CD4-positive, alpha-beta memory T cell (primary cell): ENCODE measurements around the gene HDGFL2. TPM values are rescaled to one million over a fixed set of nuclear protein-coding genes. Genes with fewer than 3 reads are reported as not detected.

Experiments
- CTCF ChIA-PET: fragments of 350-600 bp; sonication (Branson Sonifier 250); formaldehyde crosslinking; loops from one replicate; lab custom pipeline; 2021; ENCODE audit warnings: inconsistent platforms; ENCODE audit not compliant: partially characterized antibody; lab: Charles Lee
- POLR2A ChIA-PET: fragments of 350-600 bp; sonication (Branson Sonifier 250); formaldehyde crosslinking; loops from one replicate; lab custom pipeline; 2021; ENCODE audit not compliant: partially characterized antibody; lab: Charles Lee
- DNase-seq, 5 donors: peaks; one replicate each; pipeline versions ENCODE4 v3.0.0 to v3.0.0-alpha.2; 2020 to 2022; ENCODE audit warnings: mixed read lengths in 1 of 5
- H3K27ac ChIP-seq: one replicate; pipeline ENCODE4 v1.7.0; 2013; ENCODE audit warnings: low read depth, low read length
- H3K27me3 ChIP-seq: 2 replicates; pipeline ENCODE4 v1.7.0; 2013; ENCODE audit warnings: mild to moderate bottlenecking, low read length, moderate library complexity; ENCODE audit not compliant: insufficient read depth
- H3K36me3 ChIP-seq: 2 replicates; pipeline ENCODE4 v1.7.0; 2013; ENCODE audit warnings: mild to moderate bottlenecking, low read length, moderate library complexity; ENCODE audit not compliant: insufficient read depth
- H3K4me1 ChIP-seq: 2 replicates; pipeline ENCODE4 v1.7.0; 2013; ENCODE audit warnings: mild to moderate bottlenecking, low read length, moderate library complexity; ENCODE audit not compliant: insufficient read depth
- H3K4me3 ChIP-seq, 2 donors: one replicate each; pipeline ENCODE4 v1.7.0; 2013; ENCODE audit warnings: low read length in 2 of 2, mild to moderate bottlenecking in 1 of 2
- H3K9me3 ChIP-seq, 2 donors: one replicate each; pipeline ENCODE4 v1.7.0; 2013; ENCODE audit warnings: low read length in 2 of 2, control low read depth in 1 of 2; ENCODE audit not compliant: control insufficient read depth in 1 of 2
- H3K27ac Mint-ChIP-seq, 7 donors: one replicate each; pipeline ENCODE4 v1.8.0; 2020 to 2021; ENCODE audit warnings: mixed read lengths in 7 of 7, mild to moderate bottlenecking in 6 of 7, inconsistent platforms in 3 of 7, moderate library complexity in 3 of 7
- H3K27me3 Mint-ChIP-seq, 2 donors: one replicate each; pipeline ENCODE4 v1.8.0; 2020 to 2021; ENCODE audit warnings: mixed read lengths in 2 of 2
- H3K36me3 Mint-ChIP-seq, 2 donors: one replicate each; pipeline ENCODE4 v1.8.0; 2020 to 2021; ENCODE audit warnings: mixed read lengths in 2 of 2, inconsistent platforms in 1 of 2, mild to moderate bottlenecking in 1 of 2
- H3K4me1 Mint-ChIP-seq, 4 donors: one replicate each; pipeline ENCODE4 v1.8.0; 2020 to 2021; ENCODE audit warnings: mixed read lengths in 4 of 4, mild to moderate bottlenecking in 1 of 4
- H3K4me3 Mint-ChIP-seq, 8 donors: one replicate each; pipeline ENCODE4 v1.8.0; 2020 to 2021; ENCODE audit warnings: mixed read lengths in 8 of 8, mild to moderate bottlenecking in 7 of 8, moderate library complexity in 6 of 8, inconsistent platforms in 3 of 8
- H3K9me3 Mint-ChIP-seq, 8 donors: one replicate each; pipeline ENCODE4 v1.8.0; 2020 to 2021; ENCODE audit warnings: mixed read lengths in 8 of 8, mild to moderate bottlenecking in 5 of 8, inconsistent platforms in 3 of 8, moderate library complexity in 1 of 8
- intact Hi-C: fragments of 100-400 bp; cut with micrococcal nuclease; formaldehyde crosslinking; loops from one replicate; pipeline ENCODE4 v1.15.1; 2023
- polyA plus RNA-seq, 2 donors: library from polyadenylated mRNA; unstranded; fragments of 300-500 nt; fragmentation: Illumina TruSeq; gene quantifications; one replicate each; pipeline ENCODE4 v1.2.3, GENCODE V29; 2021
- total RNA-seq, 2 experiments: library from RNA; stranded (reverse); gene quantifications; one replicate each; pipeline ENCODE4 v1.2.3, GENCODE V29; 2021

HDGFL2 gene
- total and polyA plus RNA-seq, 4 experiments from 2014 or later: 3.5 to 39.7 (median 31.3) TPM

DNA sequence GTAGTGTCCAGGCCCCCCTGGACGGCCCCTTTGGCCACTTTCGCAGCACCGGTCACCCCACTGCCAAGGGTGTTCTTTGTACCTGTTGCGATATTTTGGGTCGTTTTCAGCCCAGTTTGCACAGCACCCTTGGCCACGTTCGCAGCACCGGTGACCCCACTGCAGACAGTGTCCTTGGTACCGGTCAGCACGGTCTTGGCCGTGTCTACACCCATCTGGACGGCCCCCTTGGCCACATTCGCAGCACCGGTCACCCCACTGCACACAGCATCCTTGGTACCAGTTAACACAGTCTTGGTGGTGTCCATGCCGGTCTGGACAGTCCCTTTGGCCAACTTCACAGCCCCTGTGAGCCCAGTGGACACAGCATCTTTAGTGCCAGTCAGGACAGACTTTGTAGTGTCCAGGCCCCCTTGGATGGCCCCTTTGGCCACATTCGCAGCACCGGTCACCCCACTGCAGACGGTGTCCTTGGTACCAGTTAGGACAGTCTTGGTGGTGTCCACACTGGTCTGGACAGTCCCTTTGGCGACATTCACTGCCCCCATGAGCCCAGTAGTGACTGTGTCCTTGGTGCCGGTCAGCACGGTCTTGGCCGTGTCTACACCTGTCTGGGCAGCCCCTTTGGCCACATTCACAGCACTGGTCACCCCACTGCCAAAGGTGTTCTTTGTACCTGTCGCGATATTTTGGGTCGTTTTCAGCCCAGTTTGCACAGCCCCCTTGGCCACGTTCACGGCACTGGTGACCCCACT is 39.4 kb downstream of the HDGFL2 start:
- no peak overlapping the region for H3K4me3 Mint-ChIP-seq
- POLR2A ChIA-PET: no interaction called here
- H3K9me3 Mint-ChIP-seq: peaks cover 0 to 2% (median 0%) of the 10 kb centered on the region in 8 donors
- no peaks in the 10 kb centered on the region for H3K36me3 Mint-ChIP-seq
- CTCF ChIA-PET: no interaction called here
- intact Hi-C loops: no loop called here
- Histone ChIP-seq H3K9me3 (no peaks in the 10 kb centered on the region), H3K4me1 (no peaks in the 10 kb centered on the region), H3K27me3 (no peaks in the 10 kb centered on the region), H3K36me3 (no peaks in the 10 kb centered on the region), H3K4me3 (no peak overlapping the region), H3K27ac (no peak overlapping the region)
- no peaks in the 10 kb centered on the region for H3K27me3 Mint-ChIP-seq
- DNase-seq: no peak
- H3K27ac Mint-ChIP-seq: no peak overlapping the region
- H3K4me1 Mint-ChIP-seq: no peaks in the 10 kb centered on the region

DNA sequence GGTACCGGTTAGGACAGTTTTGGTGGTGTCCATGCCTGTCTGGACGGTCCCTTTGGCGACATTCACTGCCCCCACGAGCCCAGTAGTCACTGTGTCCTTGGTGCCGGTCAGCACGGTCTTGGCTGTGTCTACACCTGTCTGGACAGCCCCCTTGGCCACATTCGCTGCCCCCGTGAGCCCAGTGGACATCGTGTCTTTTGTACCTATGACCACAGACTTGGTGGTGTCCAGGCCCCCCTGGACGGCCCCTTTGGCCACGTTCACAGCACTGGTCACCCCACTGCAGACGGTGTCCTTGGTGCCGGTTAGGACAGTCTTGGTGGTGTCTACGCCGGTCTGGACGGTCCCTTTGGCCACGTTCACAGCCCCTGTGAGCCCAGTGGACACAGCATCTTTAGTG is 40.0 kb downstream of the HDGFL2 start:
- DNase-seq: no peak
- no peaks in the 10 kb centered on the region for H3K9me3 ChIP-seq
- intact Hi-C loops: no loop called here
- Mint-ChIP-seq H3K4me3 (no peak overlapping the region), H3K9me3 (peaks cover 0 to 2% (median 0%) of the 10 kb centered on the region in 8 donors), H3K36me3 (no peaks in the 10 kb centered on the region), H3K4me1 (no peaks in the 10 kb centered on the region), H3K27me3 (no peaks in the 10 kb centered on the region), H3K27ac (no peak overlapping the region)
- no peaks in the 10 kb centered on the region for H3K4me1 ChIP-seq
- no peak overlapping the region for H3K27ac ChIP-seq
- no peaks in the 10 kb centered on the region for H3K36me3 ChIP-seq
- H3K27me3 ChIP-seq: no peaks in the 10 kb centered on the region
- H3K4me3 ChIP-seq: no peak overlapping the region
- CTCF ChIA-PET: no interaction called here
- POLR2A ChIA-PET: no interaction called here

GRCh38 chr19:4513248-4513647 is 41.2 kb downstream of the HDGFL2 start:
- Mint-ChIP-seq H3K4me1 (no peaks in the 10 kb centered on the region), H3K27me3 (no peaks in the 10 kb centered on the region), H3K9me3 (no peaks in the 10 kb centered on the region), H3K27ac (no peak overlapping the region), H3K36me3 (no peaks in the 10 kb centered on the region), H3K4me3 (no peak overlapping the region)
- intact Hi-C loops: no loop called here
- no peak overlapping the region for H3K27ac ChIP-seq
- H3K4me1 ChIP-seq: no peaks in the 10 kb centered on the region
- ChIA-PET POLR2A (no interaction called here), CTCF (interaction anchor here (1.0 kb wide), 1 partner anchor 12 kb away, joined by 3 read pairs; no protein-coding TSS in a partner anchor)
- no peak for DNase-seq
- no peaks in the 10 kb centered on the region for H3K36me3 ChIP-seq
- H3K4me3 ChIP-seq: no peak overlapping the region
- H3K9me3 ChIP-seq: no peaks in the 10 kb centered on the region
- no peaks in the 10 kb centered on the region for H3K27me3 ChIP-seq

- Mint-ChIP-seq H3K4me1 (no peaks in the 10 kb centered on the region), H3K36me3 (no peaks in the 10 kb centered on the region), H3K9me3 (no peaks in the 10 kb centered on the region), H3K27me3 (peaks cover 0 to 4% of the 10 kb centered on the region in 2 donors), H3K4me3 (no peak overlapping the region), H3K27ac (no peak overlapping the region)
- DNase-seq: no peak
- Histone ChIP-seq H3K9me3 (no peaks in the 10 kb centered on the region), H3K27ac (no peak overlapping the region), H3K4me1 (no peaks in the 10 kb centered on the region), H3K36me3 (no peaks in the 10 kb centered on the region), H3K27me3 (no peaks in the 10 kb centered on the region), H3K4me3 (no peak overlapping the region)
- intact Hi-C loops: no loop called here
- ChIA-PET CTCF (no interaction called here), POLR2A (no interaction called here)
These were observed 43.6 kb downstream of the HDGFL2 start for GRCh38 chr19:4515732-4516131.

GRCh38 chr19:4516199-4516938 is 44.3 kb downstream of the HDGFL2 start:
- DNase-seq: no peak
- H3K27me3 ChIP-seq: no peaks in the 10 kb centered on the region
- no peak overlapping the region for H3K4me3 ChIP-seq
- Mint-ChIP-seq H3K4me1 (no peaks in the 10 kb centered on the region), H3K27me3 (peaks cover 4 to 6% of the 10 kb centered on the region in 2 donors), H3K4me3 (no peak overlapping the region), H3K36me3 (no peaks in the 10 kb centered on the region), H3K9me3 (no peaks in the 10 kb centered on the region), H3K27ac (no peak overlapping the region)
- intact Hi-C loops: no loop called here
- H3K36me3 ChIP-seq: no peaks in the 10 kb centered on the region
- CTCF ChIA-PET: interaction anchor here (0.6 kb wide), 1 partner anchor 1268 kb away, joined by 3 read pairs; no protein-coding TSS in a partner anchor
- no peak overlapping the region for H3K27ac ChIP-seq
- no peaks in the 10 kb centered on the region for H3K4me1 ChIP-seq
- no peaks in the 10 kb centered on the region for H3K9me3 ChIP-seq
- POLR2A ChIA-PET: no interaction called here

GRCh38 chr19:4516939-4517300 is 44.8 kb downstream of the HDGFL2 start:
- H3K27me3 Mint-ChIP-seq: peaks cover 6 to 7% of the 10 kb centered on the region in 2 donors
- Histone ChIP-seq H3K27ac (no peak overlapping the region), H3K4me1 (no peaks in the 10 kb centered on the region), H3K36me3 (no peaks in the 10 kb centered on the region), H3K9me3 (no peaks in the 10 kb centered on the region), H3K4me3 (no peak overlapping the region), H3K27me3 (no peaks in the 10 kb centered on the region)
- H3K27ac Mint-ChIP-seq: no peak overlapping the region
- H3K9me3 Mint-ChIP-seq: peaks cover 0 to 2% (median 0%) of the 10 kb centered on the region in 8 donors
- no peak overlapping the region for H3K4me3 Mint-ChIP-seq
- no peak for DNase-seq
- H3K4me1 Mint-ChIP-seq: no peaks in the 10 kb centered on the region
- intact Hi-C loops: no loop called here
- CTCF ChIA-PET: no interaction called here
- POLR2A ChIA-PET: no interaction called here
- no peaks in the 10 kb centered on the region for H3K36me3 Mint-ChIP-seq

DNA sequence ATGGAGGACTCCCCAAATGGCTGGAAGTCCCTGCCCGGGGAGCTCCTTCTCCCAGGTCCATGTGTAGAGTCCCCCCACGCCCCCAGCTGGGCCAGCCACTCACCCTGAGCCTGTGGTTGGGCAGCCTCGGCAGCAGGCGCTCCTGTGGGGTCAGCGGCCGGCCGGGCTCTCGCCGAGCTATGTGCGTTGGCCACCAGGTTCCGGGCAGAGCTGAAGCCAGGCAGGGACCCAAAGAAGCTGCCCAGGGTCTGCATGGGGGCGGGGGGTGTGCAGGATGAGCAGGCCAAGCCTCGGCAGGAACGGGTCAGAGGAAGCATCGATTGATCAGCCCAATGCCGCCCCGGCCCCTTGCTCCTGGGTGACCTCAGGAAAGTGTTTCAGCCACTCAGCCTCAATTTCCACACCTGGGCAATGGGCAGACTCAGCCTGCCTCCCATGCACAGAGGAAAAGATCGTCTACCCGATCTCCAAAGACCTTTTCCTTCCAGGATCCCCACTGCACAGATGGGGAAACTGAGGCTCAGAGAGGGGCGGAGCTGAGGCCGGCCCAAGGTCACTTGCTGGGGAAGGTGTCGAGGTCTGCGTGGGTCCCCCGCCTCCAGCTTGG is 45.5 kb downstream of the HDGFL2 start:
- no peak for DNase-seq
- H3K4me3 Mint-ChIP-seq: no peak overlapping the region
- ChIA-PET POLR2A (no interaction called here), CTCF (no interaction called here)
- peaks cover 6 to 7% of the 10 kb centered on the region in 2 donors for H3K27me3 Mint-ChIP-seq
- no peaks in the 10 kb centered on the region for H3K36me3 ChIP-seq
- H3K9me3 ChIP-seq: no peaks in the 10 kb centered on the region
- H3K4me1 Mint-ChIP-seq: no peaks in the 10 kb centered on the region
- intact Hi-C loops: no loop called here
- H3K27me3 ChIP-seq: no peaks in the 10 kb centered on the region
- H3K27ac Mint-ChIP-seq: no peak overlapping the region
- H3K4me1 ChIP-seq: no peaks in the 10 kb centered on the region
- H3K36me3 Mint-ChIP-seq: no peaks in the 10 kb centered on the region
- no peak overlapping the region for H3K4me3 ChIP-seq
- peaks cover 0 to 2% (median 0%) of the 10 kb centered on the region in 8 donors for H3K9me3 Mint-ChIP-seq
- H3K27ac ChIP-seq: no peak overlapping the region
